BLaER1 treated with 17β-estradiol and CSF1 and Interleukin-3, amounts not matched to agents 10 nM and 100 nM (cell line): Measurements from ENCODE around the gene COL28A1.
A peak's percentile ranks its signal among the peaks of the same experiment; 100 is the strongest.

Experiments used
- H3K27ac ChIP-seq, 11 experiments: shearing (Covaris generic); formaldehyde crosslinking; 2 replicates each; pipeline ENCODE4 v1.8.1; 2022
- H3K27me3 ChIP-seq, 11 experiments: shearing (Covaris generic); formaldehyde crosslinking; 2 replicates each; pipeline ENCODE4 v1.8.1; 2022
- H3K36me3 ChIP-seq, 11 experiments: shearing (Covaris generic); formaldehyde crosslinking; 2 replicates each; pipeline ENCODE4 v1.8.1; 2022
- H3K4me1 ChIP-seq, 10 experiments: shearing (Covaris generic); formaldehyde crosslinking; 2 replicates each; pipeline ENCODE4 v1.8.1; 2022
- H3K4me2 ChIP-seq, 11 experiments: shearing (Covaris generic); formaldehyde crosslinking; 2 replicates each; pipeline ENCODE4 v1.8.1; 2022
- H3K4me3 ChIP-seq, 10 experiments: shearing (Covaris generic); formaldehyde crosslinking; 2 replicates each; pipeline ENCODE4 v1.8.1; 2022
- H3K9ac ChIP-seq, 11 experiments: shearing (Covaris generic); formaldehyde crosslinking; 2 replicates each; pipeline ENCODE4 v1.8.1; 2022
- H3K9me3 ChIP-seq, 11 experiments: shearing (Covaris generic); formaldehyde crosslinking; replicated peaks in 1 of 11; 2 replicates each; pipeline ENCODE4 v1.8.1; 2022
- H4K20me1 ChIP-seq, 11 experiments: shearing (Covaris generic); formaldehyde crosslinking; 2 replicates each; pipeline ENCODE4 v1.8.1; 2022
- Cebpa-rat ChIP-seq, 11 experiments: shearing (Covaris generic); IDR thresholded peaks; 2 replicates each; pipeline ENCODE4 v1.8.1; 2022

COL28A1 gene

GRCh38 chr7:7321681-7322080 lies 214.0 kb downstream of the COL28A1 start:
- no peaks in the 10 kb centered on the region for H3K27me3 ChIP-seq
- H3K27ac ChIP-seq: peak overlapping the region in 9 of 11 experiments; percentile 7 to 62 (median 32); a peak in 12 of 22 replicates
- H4K20me1 ChIP-seq: no peaks in the 10 kb centered on the region
- 0 out of 22 replicates have a peak overlapping the region, but pooled peaks of 1 of the 11 experiments have one; percentile 26 for H3K9ac ChIP-seq
- peaks cover 15 to 47% (median 32%) of the 10 kb centered on the region in 10 experiments for H3K4me1 ChIP-seq
- no peaks in the 10 kb centered on the region for H3K36me3 ChIP-seq
- no peaks in the 10 kb centered on the region for H3K9me3 ChIP-seq
- no peak overlapping the region for H3K4me3 ChIP-seq
- peak overlapping the region; percentile 28 to 61 (median 52); a peak in 21 of 22 replicates for H3K4me2 ChIP-seq
- no peak for TF ChIP-seq Cebpa-rat (IDR thresholded peaks at IDR 0.05)

GRCh38 chr7:7318601-7319000 lies 217.1 kb downstream of the COL28A1 start:
- no peak overlapping the region for H3K4me2 ChIP-seq
- H3K36me3 ChIP-seq: no peaks in the 10 kb centered on the region
- H3K27me3 ChIP-seq: no peaks in the 10 kb centered on the region
- no peak overlapping the region for H3K27ac ChIP-seq
- H3K9me3 ChIP-seq: peaks cover 0 to 7% (median 0%) of the 10 kb centered on the region in 11 experiments; a peak in 1 of 22 replicates
- H3K4me1 ChIP-seq: peaks cover 15 to 42% (median 28%) of the 10 kb centered on the region in 10 experiments
- TF ChIP-seq Cebpa-rat (IDR thresholded peaks at IDR 0.05): no peak
- H3K9ac ChIP-seq: no peak overlapping the region
- no peaks in the 10 kb centered on the region for H4K20me1 ChIP-seq
- no peak overlapping the region for H3K4me3 ChIP-seq

GRCh38 chr7:7317850-7318249 lies 217.8 kb downstream of the COL28A1 start:
- H3K4me2 ChIP-seq: no peak overlapping the region
- TF ChIP-seq Cebpa-rat (IDR thresholded peaks at IDR 0.05): no peak
- peaks cover 0 to 7% (median 0%) of the 10 kb centered on the region in 11 experiments; a peak in 1 of 22 replicates for H3K9me3 ChIP-seq
- H3K27ac ChIP-seq: no peak overlapping the region
- H3K4me3 ChIP-seq: no peak overlapping the region
- no peaks in the 10 kb centered on the region for H3K27me3 ChIP-seq
- peaks cover 15 to 34% (median 22%) of the 10 kb centered on the region in 10 experiments for H3K4me1 ChIP-seq
- no peaks in the 10 kb centered on the region for H3K36me3 ChIP-seq
- H4K20me1 ChIP-seq: no peaks in the 10 kb centered on the region
- no peak overlapping the region for H3K9ac ChIP-seq

GRCh38 chr7:7315851-7316250 lies 219.8 kb downstream of the COL28A1 start:
- H3K9me3 ChIP-seq: peaks cover 0 to 7% (median 0%) of the 10 kb centered on the region in 11 experiments; a peak in 1 of 22 replicates
- H4K20me1 ChIP-seq: no peaks in the 10 kb centered on the region
- H3K27ac ChIP-seq: no peak overlapping the region
- H3K9ac ChIP-seq: no peak overlapping the region
- H3K36me3 ChIP-seq: no peaks in the 10 kb centered on the region
- no peak overlapping the region for H3K4me3 ChIP-seq
- H3K4me1 ChIP-seq: peaks cover 0 to 14% (median 3%) of the 10 kb centered on the region in 10 experiments; a peak in 9 of 20 replicates
- no peak overlapping the region for H3K4me2 ChIP-seq
- no peaks in the 10 kb centered on the region for H3K27me3 ChIP-seq
- TF ChIP-seq Cebpa-rat (IDR thresholded peaks at IDR 0.05): no peak

- Histone ChIP-seq H4K20me1 (no peaks in the 10 kb centered on the region), H3K9me3 (peaks cover 0 to 7% (median 0%) of the 10 kb centered on the region in 11 experiments; a peak in 1 of 22 replicates), H3K9ac (no peak overlapping the region), H3K4me1 (peaks cover 0 to 3% (median 0%) of the 10 kb centered on the region in 10 experiments; a peak in 3 of 20 replicates), H3K27ac (no peak overlapping the region), H3K36me3 (no peaks in the 10 kb centered on the region), H3K4me2 (no peak overlapping the region), H3K27me3 (no peaks in the 10 kb centered on the region), H3K4me3 (no peak overlapping the region)
- no peak for TF ChIP-seq Cebpa-rat (IDR thresholded peaks at IDR 0.05)
Observed at GRCh38 chr7:7312323-7312722, 223.3 kb downstream of the COL28A1 start.

DNA sequence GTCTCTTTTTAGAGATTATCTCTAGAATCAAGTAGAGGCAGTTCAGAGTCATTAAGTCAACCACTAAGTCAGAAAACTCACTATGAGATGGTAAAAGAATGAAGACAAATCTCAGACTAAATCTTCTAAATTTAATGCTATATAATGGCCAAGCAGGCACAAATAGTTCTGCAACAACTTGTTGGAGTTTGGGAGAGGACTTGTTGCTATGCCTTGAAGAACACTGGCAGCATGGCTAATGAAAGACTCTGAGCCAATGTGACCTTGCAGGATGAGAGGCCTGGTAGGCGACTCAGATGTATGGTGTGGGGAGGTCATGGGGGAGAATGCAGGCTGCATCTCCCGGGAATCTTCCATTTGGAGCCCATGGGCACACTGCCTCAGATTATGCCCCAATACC lies 224.7 kb downstream of the COL28A1 start:
- H3K9ac ChIP-seq: no peak overlapping the region
- H3K36me3 ChIP-seq: no peaks in the 10 kb centered on the region
- peaks cover 0 to 7% (median 0%) of the 10 kb centered on the region in 11 experiments; a peak in 1 of 22 replicates for H3K9me3 ChIP-seq
- no peaks in the 10 kb centered on the region for H3K4me1 ChIP-seq
- no peak for TF ChIP-seq Cebpa-rat (IDR thresholded peaks at IDR 0.05)
- no peak overlapping the region for H3K4me2 ChIP-seq
- H4K20me1 ChIP-seq: no peaks in the 10 kb centered on the region
- H3K27me3 ChIP-seq: no peaks in the 10 kb centered on the region
- H3K4me3 ChIP-seq: no peak overlapping the region
- H3K27ac ChIP-seq: no peak overlapping the region

GRCh38 chr7:7309203-7309602 lies 226.5 kb downstream of the COL28A1 start:
- no peak for TF ChIP-seq Cebpa-rat (IDR thresholded peaks at IDR 0.05)
- no peaks in the 10 kb centered on the region for H3K27me3 ChIP-seq
- no peak overlapping the region for H3K4me3 ChIP-seq
- peaks cover 0 to 4% (median 0%) of the 10 kb centered on the region in 11 experiments; a peak in 1 of 22 replicates for H3K9me3 ChIP-seq
- no peaks in the 10 kb centered on the region for H4K20me1 ChIP-seq
- H3K9ac ChIP-seq: no peak overlapping the region
- H3K4me2 ChIP-seq: no peak overlapping the region
- no peak overlapping the region for H3K27ac ChIP-seq
- H3K4me1 ChIP-seq: no peaks in the 10 kb centered on the region
- H3K36me3 ChIP-seq: no peaks in the 10 kb centered on the region
